Panc1 (cell line): ENCODE measurements around the gene MRPL46. TPM values are rescaled to one million over a fixed set of nuclear protein-coding genes. Genes with fewer than 3 reads are reported as not detected.
"Not testable (repeated sequence)": the region's sequence is repeated elsewhere in the genome, so short reads cannot be mapped to it uniquely, and the experiment has no call there.

Experiments
- ATAC-seq: fragments of 200-7000 bp; cut with Tn5 transposase; 2 replicates; pipeline ENCODE4 v1.9.1; 2020; ENCODE audit warnings: mild to moderate bottlenecking, moderate library complexity
- BruUV-seq: library from RNA; stranded (reverse); fragments of 400-500 nt; replicated peaks from 2 replicates; lab custom pipeline; 2021; lab: Mats Ljungman, UMichigan
- CTCF ChIA-PET: fragments of 300-600 bp; sonication (Branson Sonifier 250); formaldehyde crosslinking; loops from one replicate; lab custom pipeline; 2022; ENCODE audit warnings: antibody characterized with exemption; lab: Charles Lee
- POLR2A ChIA-PET: fragments of 300-600 bp; sonication (Branson Sonifier 250); formaldehyde crosslinking; loops from one replicate; lab custom pipeline; 2022; ENCODE audit warnings: antibody characterized with exemption; lab: Charles Lee
- DNase-seq: peaks from one replicate; pipeline ENCODE4 v3.0.0-alpha.2; 2010; ENCODE audit warnings: low read depth, low spot score
- H3K27ac ChIP-seq: 2 replicates; pipeline ENCODE4 v1.5.1; 2011; ENCODE audit warnings: mild to moderate bottlenecking, low read length, inconsistent platforms
- H3K27me3 ChIP-seq: fragments of 200-500 bp; sonication (Bioruptor generic); 2 replicates; pipeline ENCODE4 v1.6.0; 2014; ENCODE audit warnings: low read length, inconsistent platforms; ENCODE audit not compliant: control insufficient read depth, insufficient read depth
- H3K36me3 ChIP-seq: fragments of 200-500 bp; sonication (Bioruptor generic); 2 replicates; pipeline ENCODE4 v1.5.1; 2014; ENCODE audit warnings: inconsistent platforms, mild to moderate bottlenecking, low read length, moderate library complexity; ENCODE audit not compliant: control insufficient read depth, insufficient read depth
- H3K4me1 ChIP-seq: 2 replicates; pipeline ENCODE4 v1.5.1; 2011; ENCODE audit warnings: inconsistent platforms, mild to moderate bottlenecking, low read length, moderate library complexity; ENCODE audit not compliant: control insufficient read depth, insufficient read depth
- H3K4me3 ChIP-seq, 2 experiments: 2 replicates each; pipeline ENCODE4 v1.5.1; 2011 to 2012; ENCODE audit warnings: low read depth in 2 of 2, low read length in 2 of 2, mild to moderate bottlenecking in 2 of 2, inconsistent platforms in 1 of 2, moderate library complexity in 1 of 2
- H3K9me3 ChIP-seq: fragments of 200-500 bp; sonication (Bioruptor generic); 2 replicates; pipeline ENCODE4 v1.5.1; 2014; ENCODE audit warnings: low read depth, mild to moderate bottlenecking, inconsistent platforms, low read length, moderate library complexity; ENCODE audit not compliant: control insufficient read depth, insufficient read depth
- CTCF ChIP-seq: fragments of 450-650 bp; IDR thresholded peaks from 2 replicates; pipeline ENCODE4 v1.5.1; 2017; ENCODE audit warnings: mild to moderate bottlenecking
- POLR2AphosphoS5 ChIP-seq: IDR thresholded peaks from 2 replicates; pipeline ENCODE4 v1.6.1; 2012; ENCODE audit warnings: mild to moderate bottlenecking, low read depth, low read length, moderate library complexity
- REST ChIP-seq, 2 experiments: IDR thresholded peaks; 2 replicates each; pipeline ENCODE4 v1.6.1; 2011 to 2012; ENCODE audit warnings: low read depth in 2 of 2, control low read depth in 1 of 2, low read length in 1 of 2, mild to moderate bottlenecking in 1 of 2, moderate library complexity in 1 of 2; ENCODE audit not compliant: insufficient read depth in 1 of 2
- SIN3A ChIP-seq: IDR thresholded peaks from 2 replicates; pipeline ENCODE4 v1.6.1; 2012; ENCODE audit warnings: low read depth, mild to moderate bottlenecking, low read length, moderate library complexity, borderline replicate concordance; ENCODE audit not compliant: insufficient read depth
- TCF7L2 ChIP-seq: IDR thresholded peaks from 2 replicates; pipeline ENCODE4 v1.6.1; 2011; ENCODE audit warnings: mild to moderate bottlenecking, low read depth, low read length, inconsistent platforms
- in situ Hi-C: cut with HindIII; loops from 2 replicates; pipeline ENCODE4 v1.10.0; 2016; ENCODE audit warnings: low sequenced_read_pairs, low pct_unique_long_range_greater_than_20kb
- intact Hi-C: fragments of 100-400 bp; cut with micrococcal nuclease; formaldehyde crosslinking; loops from one replicate; pipeline ENCODE4 v1.10.0; 2022; ENCODE audit not compliant: unreplicated experiment
- total RNA-seq: library from RNA; stranded (reverse); gene quantifications from one replicate; pipeline ENCODE4 v1.2.1, GENCODE V29; 2021; ENCODE audit not compliant: unreplicated experiment

MRPL46 gene
- total RNA-seq, 1 experiment from 2014 or later: 31.3 TPM

DNA sequence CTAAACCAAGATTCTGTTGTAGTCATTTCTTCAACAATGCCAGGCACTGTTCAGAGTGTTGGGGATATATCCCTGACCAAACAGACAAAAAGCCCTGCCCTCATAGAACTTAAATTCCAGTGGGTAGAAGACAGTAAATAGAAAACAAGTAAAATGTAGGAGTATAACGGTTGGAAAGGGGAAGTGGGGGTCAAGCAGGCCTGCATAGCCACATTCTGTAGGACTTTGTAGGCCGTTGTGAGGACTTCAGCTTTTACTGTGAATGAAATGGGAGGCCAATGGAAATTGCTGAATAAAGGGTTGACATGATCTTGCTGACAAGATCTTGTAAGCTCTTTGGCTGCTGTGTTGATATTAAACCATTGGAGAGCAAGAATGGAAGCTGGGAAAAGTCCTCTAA lies 2.1 kb upstream of the MRPL46 start:
- in situ Hi-C loops: no loop called here
- Histone ChIP-seq H3K36me3 (peaks cover 4% of the 10 kb centered on the region; the same call in 1 of the 2 replicates), H3K27me3 (no peaks in the 10 kb centered on the region), H3K27ac (no peak overlapping the region), H3K4me3 (no peak overlapping the region), H3K9me3 (no peaks in the 10 kb centered on the region), H3K4me1 (peaks cover 9% of the 10 kb centered on the region)
- intact Hi-C loops: no loop called here
- POLR2A ChIA-PET: interaction anchor here (0.6 kb wide), 1 partner anchor 29 kb away, joined by 7 read pairs; no protein-coding TSS in a partner anchor
- BruUV-seq: no TSS peak
- DNase-seq: no peak
- CTCF ChIA-PET: no interaction called here
- TF ChIP-seq REST (IDR thresholded peaks at IDR 0.05; ENCODE audit: insufficient read depth in 1 of 2, low read depth in 2 of 2, low read length in 1 of 2) (no peak), POLR2AphosphoS5 (no peak), SIN3A (no peak), CTCF (no peak), TCF7L2 (no peak)
- no peak for ATAC-seq

GRCh38 chr15:88468721-88469120 lies 1.5 kb upstream of the MRPL46 start:
- H3K9me3 ChIP-seq, ATAC-seq, in situ Hi-C loops, H3K4me1 ChIP-seq, H3K27ac ChIP-seq, BruUV-seq, intact Hi-C loops, H3K36me3 ChIP-seq, H3K27me3 ChIP-seq, DNase-seq, CTCF ChIA-PET: not testable (repeated sequence)
- POLR2A ChIA-PET: interaction anchor here (0.6 kb wide), 1 partner anchor 30 kb away, joined by 7 read pairs; no protein-coding TSS in a partner anchor
- peak overlapping the region; percentile 97 to 98; a peak in 3 of 4 replicates for H3K4me3 ChIP-seq

- BruUV-seq: TSS peak; percentile 56
- Histone ChIP-seq H3K4me1 (peaks cover 9% of the 10 kb centered on the region), H3K4me3 (peak overlapping the region; percentile 97 to 98), H3K27me3 (no peaks in the 10 kb centered on the region), H3K9me3 (no peaks in the 10 kb centered on the region), H3K36me3 (peaks cover 8% of the 10 kb centered on the region; the same call in 1 of the 2 replicates), H3K27ac (peak overlapping the region; percentile 99)
- POLR2A ChIA-PET: interaction anchor here (0.8 kb wide), 1 partner anchor 28 kb away, joined by 3 read pairs; no protein-coding TSS in a partner anchor
- ATAC-seq (no peak; the same call in 1 of the 2 replicates), DNase-seq (no peak)
- in situ Hi-C loops: no loop called here
- TF ChIP-seq REST (IDR thresholded peaks at IDR 0.05; ENCODE audit: insufficient read depth in 1 of 2, low read depth in 2 of 2, low read length in 1 of 2): no peak
- peak; percentile 59 for TF ChIP-seq CTCF
- CTCF ChIA-PET: interaction anchor here (0.6 to 1.0 kb wide), 3 partner anchors 18 to 671 kb away, joined by 3 read pairs; no protein-coding TSS in a partner anchor
- intact Hi-C loops: no loop called here
Measured at GRCh38 chr15:88467935-88468528, 844 bp upstream of the MRPL46 start.
